Ovary (tissue), 9 donors: Measurements from ENCODE around the gene RPL19. TPM values are rescaled to one million over a fixed set of nuclear protein-coding genes. Genes with fewer than 3 reads are reported as not detected.

ENCODE experiments used
- DNase-seq, 5 donors: peaks; one replicate each; pipeline ENCODE4 v3.0.0-alpha.2; 2019 to 2020
- H3K27ac ChIP-seq, 2 donors: fragments of 200-600 bp; one replicate each; pipeline versions ENCODE4 v1.5.1 to v1.8.0; 2019 to 2022
- H3K27me3 ChIP-seq: fragments of 200-600 bp; one replicate; pipeline ENCODE4 v1.8.0; 2022
- H3K36me3 ChIP-seq: fragments of 200-600 bp; sonication (generic); one replicate; pipeline ENCODE4 v1.5.1; 2019
- H3K4me1 ChIP-seq: one replicate; pipeline ENCODE4 v1.8.1; 2013; ENCODE audit warnings: mild to moderate bottlenecking, moderate library complexity; ENCODE audit not compliant: insufficient read depth
- H3K4me3 ChIP-seq: fragments of 200-600 bp; sonication (generic); one replicate; pipeline ENCODE4 v1.5.1; 2017
- H3K9me3 ChIP-seq, 2 donors: fragments of 200-600 bp in 1 of 2; sonication (generic) in 1 of 2; one replicate each; pipeline versions ENCODE4 v1.5.1 to v1.8.1; 2013 to 2019; ENCODE audit warnings: mild to moderate bottlenecking in 1 of 2, moderate library complexity in 1 of 2
- EP300 ChIP-seq: sonication (generic); formaldehyde crosslinking; IDR thresholded peaks from one replicate; pipeline ENCODE4 v1.6.1; 2017; ENCODE audit warnings: antibody characterized with exemption
- POLR2A ChIP-seq: fragments of 450-650 bp; IDR thresholded peaks from one replicate; pipeline ENCODE4 v1.6.1; 2017; ENCODE audit warnings: antibody characterized with exemption, mild to moderate bottlenecking, moderate library complexity
- WGBS, 3 donors: extraction: QIAGEN DNeasy Blood & Tissue Kit in 1 of 3; methylation state at CpG; one replicate each; pipeline versions ENCODE4 v1.1.5 to v1.1.7; 2013 to 2017; 5-methylcytosine and 5-hydroxymethylcytosine counted together
- intact Hi-C, 4 donors: fragments of 100-400 bp; cut with DNase I; formaldehyde crosslinking; loops; one replicate each; pipeline versions ENCODE4 v1.11.0 to v1.15.1; 2022 to 2023
- polyA plus RNA-seq, 2 donors: library from polyadenylated mRNA; stranded (reverse); fragments of 200-250 nt in 1 of 2; fragments of 350-450 nt in 1 of 2; fragmentation: Illumina TruSeq in 1 of 2; extraction: RNeasy Lipid Tissue Mini Kit (QIAGEN cat#74804) in 1 of 2; gene quantifications; one replicate each; pipeline ENCODE4 v1.2.3, GENCODE V29; 2013 to 2014
- total RNA-seq, 7 donors: library from RNA; depleted of rRNA in 2 of 7; stranded (reverse); fragments of >200 nt in 2 of 7; fragmentation: NEBNext Ultra II Directional in 3 of 7; extraction: Animal tissue kit (Norgen Biotek cat#: 25700) in 3 of 7; gene quantifications; one replicate each; pipeline versions ENCODE4 v1.1.0 to v1.2.4, GENCODE V29; 2016 to 2023
- TF ChIP-seq, protein P1 (sequence below), 3 donors: fragments of 450-650 bp in 2 of 3; fragments of 200-600 bp in 1 of 3; IDR thresholded peaks; one replicate each; pipeline versions ENCODE4 v1.5.1 to v1.8.0; 2016 to 2022; ENCODE audit warnings: antibody characterized with exemption in 3 of 3, mild to moderate bottlenecking in 1 of 3
- donor health status: DM: no; HTN: no; CAD: no; lungs with moderate emphysema.
- donor health status: DM: no; HTN: no; CAD: no.
- donor health status: Bipolar disorder and iron deficiency.
- donor health status: DM: yes; HTN: yes; CAD: no.
- donor health status: DM: no; HTN: no; CAD: no.
- donor health status: DM: yes; HTN: yes; CAD: no.

The RPL19 gene
- total and polyA plus RNA-seq, 9 donors, result 2,272 to 5,697 (median 3,184) TPM

- Histone ChIP-seq H3K9me3 (no peaks in the 10 kb centered on the region), H3K4me1 (no peaks in the 10 kb centered on the region), H3K27me3 (no peaks in the 10 kb centered on the region), H3K4me3 (no peak overlapping the region), H3K27ac (peak overlapping the region in 1 of 2 donors; percentile 10), H3K36me3 (no peaks in the 10 kb centered on the region)
- TF ChIP-seq POLR2A, result no peak
- TF ChIP-seq EP300, result no peak
- 43 to 55% (median 44%) methylated on average over 9 to 10 of the region's 10 CpGs for WGBS, 3 donors
- no peak for DNase-seq
- intact Hi-C loops, result loop anchor here in 2 of 4 donors (10.0 kb wide), 2 partner anchors 66 to 246 kb away; partner anchors contain the start of gene ARL5C (in 1 of the 2)
Measured at GRCh38 chr17:39231091-39231561, 31.0 kb downstream of the RPL19 start.

- no peaks in the 10 kb centered on the region for H3K36me3 ChIP-seq
- DNase-seq, result peak in 1 of 5 donors; percentile 59
- no peaks in the 10 kb centered on the region for H3K27me3 ChIP-seq
- TF ChIP-seq EP300, result no peak
- TF ChIP-seq, protein P1, sequence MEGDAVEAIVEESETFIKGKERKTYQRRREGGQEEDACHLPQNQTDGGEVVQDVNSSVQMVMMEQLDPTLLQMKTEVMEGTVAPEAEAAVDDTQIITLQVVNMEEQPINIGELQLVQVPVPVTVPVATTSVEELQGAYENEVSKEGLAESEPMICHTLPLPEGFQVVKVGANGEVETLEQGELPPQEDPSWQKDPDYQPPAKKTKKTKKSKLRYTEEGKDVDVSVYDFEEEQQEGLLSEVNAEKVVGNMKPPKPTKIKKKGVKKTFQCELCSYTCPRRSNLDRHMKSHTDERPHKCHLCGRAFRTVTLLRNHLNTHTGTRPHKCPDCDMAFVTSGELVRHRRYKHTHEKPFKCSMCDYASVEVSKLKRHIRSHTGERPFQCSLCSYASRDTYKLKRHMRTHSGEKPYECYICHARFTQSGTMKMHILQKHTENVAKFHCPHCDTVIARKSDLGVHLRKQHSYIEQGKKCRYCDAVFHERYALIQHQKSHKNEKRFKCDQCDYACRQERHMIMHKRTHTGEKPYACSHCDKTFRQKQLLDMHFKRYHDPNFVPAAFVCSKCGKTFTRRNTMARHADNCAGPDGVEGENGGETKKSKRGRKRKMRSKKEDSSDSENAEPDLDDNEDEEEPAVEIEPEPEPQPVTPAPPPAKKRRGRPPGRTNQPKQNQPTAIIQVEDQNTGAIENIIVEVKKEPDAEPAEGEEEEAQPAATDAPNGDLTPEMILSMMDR (IDR thresholded peaks at IDR 0.05), result peak in 2 of 3 donors; percentile 53 to 57
- 7 to 10% (median 8%) methylated on average over 22 of the region's 22 CpGs for WGBS, 3 donors
- no peaks in the 10 kb centered on the region for H3K9me3 ChIP-seq
- no peak overlapping the region for H3K4me3 ChIP-seq
- intact Hi-C loops, result loop anchor here in 2 of 4 donors (10.0 kb wide), 2 partner anchors 67 to 247 kb away; partner anchors contain the start of gene ARL5C (in 1 of the 2)
- H3K27ac ChIP-seq, result peak overlapping the region in 1 of 2 donors; percentile 10
- H3K4me1 ChIP-seq, result no peaks in the 10 kb centered on the region
Measured at GRCh38 chr17:39231591-39232551, 31.8 kb downstream of the RPL19 start.

- H3K9me3 ChIP-seq, result no peaks in the 10 kb centered on the region
- no peaks in the 10 kb centered on the region for H3K27me3 ChIP-seq
- intact Hi-C loops, result loop anchor here in 2 of 4 donors (10.0 kb wide), 2 partner anchors 71 to 251 kb away; partner anchors contain the start of gene ARL5C (in 1 of the 2)
- no peak overlapping the region for H3K4me3 ChIP-seq
- no peak for TF ChIP-seq EP300
- TF ChIP-seq, protein P1 (IDR thresholded peaks at IDR 0.05), result peak in 1 of 3 donors; percentile 14
- no peaks in the 10 kb centered on the region for H3K4me1 ChIP-seq
- peak in 1 of 5 donors; percentile 16 for DNase-seq
- H3K27ac ChIP-seq, result no peak overlapping the region
- WGBS, 3 donors, result 14 to 20% (median 18%) methylated on average over 17 to 18 of the region's 18 CpGs
- no peaks in the 10 kb centered on the region for H3K36me3 ChIP-seq
Measured at GRCh38 chr17:39235555-39236449, 35.7 kb downstream of the RPL19 start.

DNA sequence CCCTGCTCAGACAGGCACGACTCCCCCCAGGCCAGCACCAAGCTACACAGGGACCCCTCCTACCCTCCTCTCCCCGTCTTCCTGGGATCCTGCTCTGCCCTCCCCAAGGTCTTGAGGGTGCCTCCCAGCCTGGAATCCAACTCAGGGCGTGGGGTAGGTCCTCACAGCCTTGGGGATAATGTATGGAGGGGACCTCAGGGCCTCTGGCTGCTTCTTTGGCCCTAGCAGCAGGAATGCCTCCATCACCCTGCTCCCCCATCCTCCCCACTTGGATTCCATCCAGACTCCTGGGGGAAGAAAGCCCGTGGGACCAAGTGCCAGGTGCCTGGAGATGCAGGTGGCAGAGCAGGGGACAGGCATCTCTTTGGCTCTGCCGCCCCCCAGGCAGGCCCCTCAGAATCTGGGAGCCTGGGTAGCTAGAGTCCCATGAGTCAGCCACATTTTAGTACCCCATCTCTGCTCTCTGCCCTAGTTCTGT, 36.4 kb downstream of the RPL19 start:
- no peak for DNase-seq
- Histone ChIP-seq H3K27me3 (no peaks in the 10 kb centered on the region), H3K27ac (no peak overlapping the region), H3K4me3 (no peak overlapping the region), H3K9me3 (no peaks in the 10 kb centered on the region), H3K4me1 (no peaks in the 10 kb centered on the region), H3K36me3 (no peaks in the 10 kb centered on the region)
- 24 to 36% (median 25%) methylated on average over 5 of the region's 5 CpGs for WGBS, 3 donors
- intact Hi-C loops, result loop anchor here in 2 of 4 donors (10.0 kb wide), 2 partner anchors 72 to 252 kb away; partner anchors contain the start of gene ARL5C (in 1 of the 2)
- TF ChIP-seq POLR2A (no peak), EP300 (no peak)
- TF ChIP-seq, protein P1 (IDR thresholded peaks at IDR 0.05), result no peak
